ENCODE measurements around the gene RTN4R. TPM values are rescaled to one million over a fixed set of nuclear protein-coding genes. Genes with fewer than 3 reads are reported as not detected.

Gene RTN4R
- total and polyA plus RNA-seq, 2 donors (not counting 1 experiment from before 2014, with no cell fraction given) = 0.99 to 2.0 TPM

GRCh38 chr22:20234760-20235388 is 33.2 kb downstream of the RTN4R start:
- Histone ChIP-seq H3K79me2 (ENCODE audit: control insufficient read depth, insufficient read depth, low read length) (no peaks in the 10 kb centered on the region), H2AFZ (ENCODE audit: low read length) (no peak overlapping the region), H3K27ac (ENCODE audit: insufficient read depth, low read length) (no peak overlapping the region), H3K4me3 (replicated peaks in 1 of 4; ENCODE audit: control extremely low read depth in 1 of 4, insufficient read depth in 1 of 4, low read depth in 3 of 4, low read length in 4 of 4) (no peak overlapping the region), H3K27me3 (ENCODE audit: control insufficient read depth, insufficient read depth, low read length) (peaks cover 7% of the 10 kb centered on the region), H3K9ac (ENCODE audit: insufficient read depth, low read length) (no peak overlapping the region), H3K4me2 (ENCODE audit: extremely low read depth, insufficient read depth, low read length) (no peak overlapping the region), H3K9me3 (ENCODE audit: control insufficient read depth, insufficient read depth, low read depth, low read length) (no peaks in the 10 kb centered on the region), H3K4me1 (ENCODE audit: control insufficient read depth, extremely low read depth, insufficient read depth, low read length) (peaks cover 3% of the 10 kb centered on the region), H3K36me3 (ENCODE audit: control insufficient read depth, insufficient read depth, low read length) (no peaks in the 10 kb centered on the region), H4K20me1 (ENCODE audit: control insufficient read depth, extremely low read depth, insufficient read depth, low read length) (no peaks in the 10 kb centered on the region)
- DNase-seq (ENCODE audit: low read depth in 2 of 2) = no peak
- no peak for TF ChIP-seq EZH2 (IDR thresholded peaks at IDR 0.05; ENCODE audit: low read length, missing control alignments)
- no peak for TF ChIP-seq CTCF (conservative IDR thresholded peaks at IDR 0.05 in 1 of 2, IDR thresholded peaks at IDR 0.05 in 1 of 2; ENCODE audit: low read depth in 1 of 2, low read length in 2 of 2)

- Histone ChIP-seq H3K27ac (ENCODE audit: insufficient read depth, low read length) (no peak overlapping the region), H3K36me3 (ENCODE audit: control insufficient read depth, insufficient read depth, low read length) (no peaks in the 10 kb centered on the region), H3K79me2 (ENCODE audit: control insufficient read depth, insufficient read depth, low read length) (no peaks in the 10 kb centered on the region), H3K4me1 (ENCODE audit: control insufficient read depth, extremely low read depth, insufficient read depth, low read length) (peaks cover 2% of the 10 kb centered on the region), H3K9ac (ENCODE audit: insufficient read depth, low read length) (no peak overlapping the region), H3K4me2 (ENCODE audit: extremely low read depth, insufficient read depth, low read length) (no peak overlapping the region), H4K20me1 (ENCODE audit: control insufficient read depth, extremely low read depth, insufficient read depth, low read length) (no peaks in the 10 kb centered on the region), H2AFZ (ENCODE audit: low read length) (no peak overlapping the region), H3K4me3 (replicated peaks in 1 of 4; ENCODE audit: control extremely low read depth in 1 of 4, insufficient read depth in 1 of 4, low read depth in 3 of 4, low read length in 4 of 4) (no peak overlapping the region), H3K27me3 (ENCODE audit: control insufficient read depth, insufficient read depth, low read length) (peaks cover 8% of the 10 kb centered on the region), H3K9me3 (ENCODE audit: control insufficient read depth, insufficient read depth, low read depth, low read length) (no peaks in the 10 kb centered on the region)
- TF ChIP-seq EZH2 (IDR thresholded peaks at IDR 0.05; ENCODE audit: low read length, missing control alignments) (no peak), CTCF (conservative IDR thresholded peaks at IDR 0.05 in 1 of 2, IDR thresholded peaks at IDR 0.05 in 1 of 2; ENCODE audit: low read depth in 1 of 2, low read length in 2 of 2) (no peak)
- no peak for DNase-seq (ENCODE audit: low read depth in 2 of 2)
These were observed 33.8 kb downstream of the RTN4R start for GRCh38 chr22:20234314-20234682.

- Histone ChIP-seq H3K79me2 (ENCODE audit: control insufficient read depth, insufficient read depth, low read length) (no peaks in the 10 kb centered on the region), H3K36me3 (ENCODE audit: control insufficient read depth, insufficient read depth, low read length) (no peaks in the 10 kb centered on the region), H3K27ac (ENCODE audit: insufficient read depth, low read length) (no peak overlapping the region), H4K20me1 (ENCODE audit: control insufficient read depth, extremely low read depth, insufficient read depth, low read length) (no peaks in the 10 kb centered on the region), H2AFZ (ENCODE audit: low read length) (no peak overlapping the region), H3K9ac (ENCODE audit: insufficient read depth, low read length) (no peak overlapping the region), H3K9me3 (ENCODE audit: control insufficient read depth, insufficient read depth, low read depth, low read length) (no peaks in the 10 kb centered on the region), H3K4me1 (ENCODE audit: control insufficient read depth, extremely low read depth, insufficient read depth, low read length) (no peaks in the 10 kb centered on the region), H3K27me3 (ENCODE audit: control insufficient read depth, insufficient read depth, low read length) (peaks cover 13% of the 10 kb centered on the region), H3K4me3 (replicated peaks in 1 of 4; ENCODE audit: control extremely low read depth in 1 of 4, insufficient read depth in 1 of 4, low read depth in 3 of 4, low read length in 4 of 4) (no peak overlapping the region), H3K4me2 (ENCODE audit: extremely low read depth, insufficient read depth, low read length) (no peak overlapping the region)
- no peak for DNase-seq (ENCODE audit: low read depth in 2 of 2)
- TF ChIP-seq CTCF (conservative IDR thresholded peaks at IDR 0.05 in 1 of 2, IDR thresholded peaks at IDR 0.05 in 1 of 2; ENCODE audit: low read depth in 1 of 2, low read length in 2 of 2) (no peak), EZH2 (IDR thresholded peaks at IDR 0.05; ENCODE audit: low read length, missing control alignments) (no peak)
These were observed 34.5 kb downstream of the RTN4R start for GRCh38 chr22:20233351-20234313.

Data from fibroblast of lung (primary cell).